DOHH2 (cell line): Measurements from ENCODE around the gene GRIA2.

Experiments used
- H3F3A ChIP-seq: fragments of 200-600 bp; sonication (generic), shearing (Covaris generic); 2 replicates; pipeline ENCODE4 v1.6.0; 2016; ENCODE audit warnings: antibody characterized with exemption, mild to moderate bottlenecking; ENCODE audit not compliant: control insufficient read depth, insufficient read depth
- H3K27ac ChIP-seq: fragments of 200-600 bp; sonication (generic); 2 replicates; pipeline ENCODE4 v1.5.1; 2014; ENCODE audit warnings: low read depth, mild to moderate bottlenecking, low read length, moderate library complexity
- H3K27me3 ChIP-seq: fragments of 200-600 bp; sonication (generic); 2 replicates; pipeline ENCODE4 v1.6.1; 2014; ENCODE audit warnings: mild to moderate bottlenecking, low read length, mixed read lengths; ENCODE audit not compliant: control insufficient read depth
- H3K36me3 ChIP-seq: fragments of 200-600 bp; sonication (generic); 2 replicates; pipeline ENCODE4 v1.6.1; 2014; ENCODE audit warnings: mild to moderate bottlenecking, low read length, moderate library complexity, mixed read lengths; ENCODE audit not compliant: control insufficient read depth
- H3K4me1 ChIP-seq: fragments of 200-600 bp; sonication (generic); 2 replicates; pipeline ENCODE4 v1.6.1; 2014; ENCODE audit warnings: mild to moderate bottlenecking, low read length, mixed read lengths; ENCODE audit not compliant: control insufficient read depth
- H3K4me2 ChIP-seq: fragments of 200-600 bp; sonication (generic); 2 replicates; pipeline ENCODE4 v1.6.0; 2014; ENCODE audit warnings: mild to moderate bottlenecking, low read length, moderate library complexity
- H3K4me3 ChIP-seq: fragments of 200-600 bp; sonication (generic); 2 replicates; pipeline ENCODE4 v1.5.1; 2014; ENCODE audit warnings: mild to moderate bottlenecking, low read length, mixed read lengths
- H3K79me2 ChIP-seq: fragments of 200-600 bp; sonication (generic); 2 replicates; pipeline ENCODE4 v1.6.1; 2014; ENCODE audit warnings: mild to moderate bottlenecking, low read length, mixed read lengths; ENCODE audit not compliant: control insufficient read depth
- H3K9me2 ChIP-seq: fragments of 200-600 bp; sonication (generic); replicated peaks from 2 replicates; pipeline ENCODE4 v1.6.1; 2014; ENCODE audit warnings: mild to moderate bottlenecking, low read length, mixed read lengths; ENCODE audit not compliant: control insufficient read depth
- H3K9me3 ChIP-seq: fragments of 200-600 bp; sonication (generic); 2 replicates; pipeline ENCODE4 v1.6.1; 2014; ENCODE audit warnings: antibody characterized with exemption, low read length, mixed read lengths; ENCODE audit not compliant: control insufficient read depth, insufficient read depth
- H4K20me1 ChIP-seq: fragments of 200-600 bp; sonication (generic); 2 replicates; pipeline ENCODE4 v1.6.0; 2014; ENCODE audit warnings: low read depth, mild to moderate bottlenecking, antibody characterized with exemption, low read length, moderate library complexity; ENCODE audit not compliant: control insufficient read depth, insufficient read depth
- EZH2phosphoT487 ChIP-seq: fragments of 200-600 bp; sonication (generic); IDR thresholded peaks from 2 replicates; pipeline ENCODE4 v1.6.1; 2017; ENCODE audit warnings: borderline replicate concordance, mild to moderate bottlenecking, antibody characterized with exemption, low read length, moderate library complexity, mixed read lengths
- TF ChIP-seq, protein P1 (sequence below): fragments of 200-600 bp; sonication (generic); IDR thresholded peaks from one replicate; pipeline ENCODE4 v1.5.1; 2014; ENCODE audit warnings: antibody characterized with exemption, mild to moderate bottlenecking, low read depth, low read length; ENCODE audit not compliant: poor library complexity, severe bottlenecking

GRIA2 gene

DNA sequence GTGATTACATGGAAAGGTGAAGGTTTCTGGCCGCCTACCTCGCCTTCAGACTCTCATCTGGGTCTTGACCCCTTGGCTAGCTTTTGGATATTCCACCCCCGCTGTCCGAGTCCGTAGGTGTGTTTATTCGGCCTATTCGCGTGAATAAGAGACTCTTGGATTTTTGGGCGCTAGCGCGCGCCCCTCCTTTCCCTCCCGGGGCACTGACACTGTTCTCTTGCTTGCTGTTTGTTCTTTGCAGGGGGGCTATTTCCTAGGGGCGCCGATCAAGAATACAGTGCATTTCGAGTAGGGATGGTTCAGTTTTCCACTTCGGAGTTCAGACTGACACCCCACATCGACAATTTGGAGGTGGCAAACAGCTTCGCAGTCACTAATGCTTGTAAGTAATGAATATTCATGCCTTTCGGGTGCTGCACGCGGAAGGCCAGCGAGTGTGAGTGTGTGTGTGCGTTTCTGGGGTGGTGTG, 932 bp downstream of the GRIA2 start:
- H3K27me3 ChIP-seq = no peaks in the 10 kb centered on the region

DNA sequence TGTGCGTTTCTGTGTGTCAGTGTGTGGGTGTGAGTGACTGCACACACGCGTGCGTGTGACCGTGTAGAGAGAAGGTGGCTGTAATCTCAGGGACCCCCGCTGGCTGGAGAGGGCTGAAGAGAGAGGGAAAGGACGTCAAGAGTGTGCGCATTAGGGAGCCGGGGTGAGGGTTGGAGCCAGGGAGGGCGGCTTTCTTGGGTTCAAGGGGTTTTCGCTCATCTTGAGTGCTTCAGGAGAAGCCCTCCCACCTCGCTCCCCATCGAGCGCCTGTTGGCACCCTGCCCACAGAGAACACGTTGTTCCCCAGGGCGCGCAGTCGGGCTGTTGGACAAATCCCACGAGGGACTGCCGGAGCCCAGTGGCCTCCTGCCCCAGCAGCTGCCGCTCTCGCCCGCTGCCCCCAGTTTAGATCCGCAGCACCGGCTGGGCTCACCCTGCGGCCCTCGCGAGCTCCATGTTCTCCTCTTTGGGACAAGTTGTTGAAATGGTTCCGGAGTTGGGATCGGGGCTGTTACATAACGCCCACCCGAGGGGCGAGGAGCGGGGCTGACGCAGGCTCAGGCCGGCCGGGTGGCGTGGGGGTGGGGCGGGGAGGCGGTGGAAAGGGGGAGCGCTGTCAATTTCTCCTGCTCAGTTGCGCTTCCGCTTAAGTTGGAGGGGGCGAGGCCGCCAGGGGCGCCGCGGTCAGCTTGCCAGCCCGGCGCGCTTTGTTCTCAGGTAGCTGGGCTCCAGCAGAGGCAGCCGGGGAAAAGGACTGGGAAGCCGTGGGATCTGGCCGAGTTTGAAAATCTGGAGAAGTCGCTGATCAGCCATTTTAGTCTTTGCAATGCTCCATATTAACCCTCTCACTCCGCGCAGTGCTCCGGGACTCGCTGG, 1.6 kb downstream of the GRIA2 start:
- H3K9me3 ChIP-seq = peaks cover 3% of the 10 kb centered on the region; the same call in 1 of the 2 replicates
- H4K20me1 ChIP-seq = no peaks in the 10 kb centered on the region
- H3F3A ChIP-seq = no peaks in the 10 kb centered on the region
- no peaks in the 10 kb centered on the region for H3K4me1 ChIP-seq
- H3K4me2 ChIP-seq = no peak overlapping the region
- no peak overlapping the region for H3K4me3 ChIP-seq
- H3K27me3 ChIP-seq = no peaks in the 10 kb centered on the region
- TF ChIP-seq EZH2phosphoT487 = no peak
- TF ChIP-seq, protein P1, sequence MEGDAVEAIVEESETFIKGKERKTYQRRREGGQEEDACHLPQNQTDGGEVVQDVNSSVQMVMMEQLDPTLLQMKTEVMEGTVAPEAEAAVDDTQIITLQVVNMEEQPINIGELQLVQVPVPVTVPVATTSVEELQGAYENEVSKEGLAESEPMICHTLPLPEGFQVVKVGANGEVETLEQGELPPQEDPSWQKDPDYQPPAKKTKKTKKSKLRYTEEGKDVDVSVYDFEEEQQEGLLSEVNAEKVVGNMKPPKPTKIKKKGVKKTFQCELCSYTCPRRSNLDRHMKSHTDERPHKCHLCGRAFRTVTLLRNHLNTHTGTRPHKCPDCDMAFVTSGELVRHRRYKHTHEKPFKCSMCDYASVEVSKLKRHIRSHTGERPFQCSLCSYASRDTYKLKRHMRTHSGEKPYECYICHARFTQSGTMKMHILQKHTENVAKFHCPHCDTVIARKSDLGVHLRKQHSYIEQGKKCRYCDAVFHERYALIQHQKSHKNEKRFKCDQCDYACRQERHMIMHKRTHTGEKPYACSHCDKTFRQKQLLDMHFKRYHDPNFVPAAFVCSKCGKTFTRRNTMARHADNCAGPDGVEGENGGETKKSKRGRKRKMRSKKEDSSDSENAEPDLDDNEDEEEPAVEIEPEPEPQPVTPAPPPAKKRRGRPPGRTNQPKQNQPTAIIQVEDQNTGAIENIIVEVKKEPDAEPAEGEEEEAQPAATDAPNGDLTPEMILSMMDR = no peak
- no peaks in the 10 kb centered on the region for H3K79me2 ChIP-seq
- H3K9me2 ChIP-seq = no peaks in the 10 kb centered on the region
- H3K36me3 ChIP-seq = no peaks in the 10 kb centered on the region
- H3K27ac ChIP-seq = no peak overlapping the region

More for the DNA sequence above, 932 bp downstream of the GRIA2 start:
- Histone ChIP-seq H4K20me1 (no peaks in the 10 kb centered on the region), H3F3A (no peaks in the 10 kb centered on the region), H3K36me3 (no peaks in the 10 kb centered on the region), H3K4me3 (no peak overlapping the region), H3K79me2 (no peaks in the 10 kb centered on the region), H3K9me3 (peaks cover 3% of the 10 kb centered on the region; the same call in 1 of the 2 replicates), H3K4me1 (no peaks in the 10 kb centered on the region), H3K4me2 (no peak overlapping the region), H3K27ac (no peak overlapping the region), H3K9me2 (no peaks in the 10 kb centered on the region)
- TF ChIP-seq, protein P1 = no peak
- no peak for TF ChIP-seq EZH2phosphoT487

DNA sequence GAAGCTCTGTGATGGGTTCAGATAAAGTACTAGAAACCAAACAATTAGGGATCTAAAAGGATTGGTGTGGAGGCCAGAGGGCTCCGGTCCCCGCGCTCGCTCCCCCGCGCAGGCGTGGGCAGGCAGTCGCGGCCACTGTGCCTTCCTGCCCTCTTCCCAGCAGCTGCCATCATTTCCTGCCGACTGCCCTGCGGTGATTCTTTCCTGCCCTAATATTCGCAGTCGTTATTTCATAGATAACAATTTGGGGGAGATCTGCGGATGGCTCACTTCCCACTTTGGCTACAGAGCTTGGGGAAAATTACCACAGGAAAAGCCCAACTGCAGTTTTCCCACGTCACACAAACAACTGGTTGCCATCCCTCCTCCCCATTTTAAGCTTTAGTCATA, 2.2 kb downstream of the GRIA2 start:
- TF ChIP-seq, protein P1 = no peak
- TF ChIP-seq EZH2phosphoT487 = no peak
- Histone ChIP-seq H3K4me3 (no peak overlapping the region), H3F3A (no peaks in the 10 kb centered on the region), H3K36me3 (no peaks in the 10 kb centered on the region), H3K9me2 (no peaks in the 10 kb centered on the region), H3K27ac (no peak overlapping the region), H4K20me1 (no peaks in the 10 kb centered on the region), H3K79me2 (no peaks in the 10 kb centered on the region), H3K4me1 (no peaks in the 10 kb centered on the region), H3K9me3 (peaks cover 3% of the 10 kb centered on the region; the same call in 1 of the 2 replicates), H3K4me2 (no peak overlapping the region), H3K27me3 (no peaks in the 10 kb centered on the region)
